Thyroid gland (tissue), 4 donors: Measurements from ENCODE around the gene SGCA.

Source experiments
- CTCF ChIP-seq, 6 experiments: fragments of 200-600 bp in 3 of 6; fragments of 450-650 bp in 3 of 6; sonication (generic) in 3 of 6; IDR thresholded peaks; one replicate each; pipeline ENCODE4 v1.5.1; 2016 to 2019; ENCODE audit warnings: antibody characterized with exemption in 6 of 6, mild to moderate bottlenecking in 2 of 6, inconsistent platforms in 1 of 6, moderate library complexity in 1 of 6
- POLR2A ChIP-seq, 2 donors: fragments of 450-650 bp; IDR thresholded peaks; one replicate each; pipeline ENCODE4 v1.6.1; 2017; ENCODE audit warnings: antibody characterized with exemption in 2 of 2, mild to moderate bottlenecking in 2 of 2, moderate library complexity in 1 of 2

GRCh38 chr17:50135316-50136095 is 30.3 kb upstream of the SGCA start:
- no peak for TF ChIP-seq CTCF (IDR thresholded peaks at IDR 0.05)
- TF ChIP-seq POLR2A (IDR thresholded peaks at IDR 0.05) = no peak
